SJSA1 (cell line): ENCODE data around the gene KRTAP3-2. TPM values are rescaled to one million over a fixed set of nuclear protein-coding genes. Genes with fewer than 3 reads are reported as not detected.

ENCODE experiments used
- DNase-seq, 2 experiments: peaks; one replicate each; pipeline ENCODE4 v3.0.0-alpha.2; 2015 to 2020; ENCODE audit warnings: low spot score in 2 of 2, low read depth in 1 of 2
- H3K27ac ChIP-seq: fragments of 250-450 bp; sonication (Bioruptor Pico); 2 replicates; pipeline ENCODE4 v1.5.1; 2020; ENCODE audit warnings: mild to moderate bottlenecking, moderate library complexity
- H3K27me3 ChIP-seq: fragments of 250-450 bp; sonication (Bioruptor Pico); replicated peaks from 2 replicates; pipeline ENCODE4 v1.5.1; 2020; ENCODE audit warnings: mild to moderate bottlenecking, moderate library complexity
- H3K36me3 ChIP-seq: fragments of 250-450 bp; sonication (Bioruptor Pico); 2 replicates; pipeline ENCODE4 v1.5.1; 2020; ENCODE audit warnings: mild to moderate bottlenecking
- H3K4me1 ChIP-seq: fragments of 250-450 bp; sonication (Bioruptor Pico); replicated peaks from 2 replicates; pipeline ENCODE4 v1.6.1; 2021; ENCODE audit warnings: mild to moderate bottlenecking
- H3K4me3 ChIP-seq: fragments of 250-450 bp; sonication (Bioruptor Pico); 2 replicates; pipeline ENCODE4 v1.5.1; 2020; ENCODE audit warnings: mild to moderate bottlenecking
- H3K9me3 ChIP-seq: fragments of 250-450 bp; sonication (Bioruptor Pico); replicated peaks from 2 replicates; pipeline ENCODE4 v1.5.1; 2020; ENCODE audit warnings: mild to moderate bottlenecking
- total RNA-seq: library from RNA; depleted of rRNA; stranded (reverse); fragments of >200 nt; shearing (Covaris generic); gene quantifications from 2 replicates; pipeline ENCODE4 v1.2.3, GENCODE V29; 2014

KRTAP3-2 gene
- total RNA-seq, 1 experiment from 2014 or later, result not detected

- Histone ChIP-seq H3K4me1 (peaks cover 10% of the 10 kb centered on the region), H3K9me3 (no peaks in the 10 kb centered on the region), H3K4me3 (no peak overlapping the region), H3K36me3 (no peaks in the 10 kb centered on the region), H3K27ac (no peak overlapping the region), H3K27me3 (no peaks in the 10 kb centered on the region)
- DNase-seq, result no peak
Observed at GRCh38 chr17:41001795-41002194, 2.1 kb upstream of the KRTAP3-2 start.

- H3K4me1 ChIP-seq, result peaks cover 7% of the 10 kb centered on the region; the same call in 1 of the 2 replicates
- DNase-seq, result no peak
- no peak overlapping the region for H3K27ac ChIP-seq
- no peaks in the 10 kb centered on the region for H3K27me3 ChIP-seq
- no peaks in the 10 kb centered on the region for H3K36me3 ChIP-seq
- no peak overlapping the region for H3K4me3 ChIP-seq
- 0 out of 2 replicates have a peak, but pooled peaks cover 2% of the 10 kb centered on the region for H3K9me3 ChIP-seq
Observed at GRCh38 chr17:40997361-40997760, 2.3 kb downstream of the KRTAP3-2 start.

- H3K27me3 ChIP-seq, result no peaks in the 10 kb centered on the region
- DNase-seq, result no peak
- peaks cover 7% of the 10 kb centered on the region; the same call in 1 of the 2 replicates for H3K4me1 ChIP-seq
- no peak overlapping the region for H3K27ac ChIP-seq
- H3K9me3 ChIP-seq, result 0 out of 2 replicates have a peak, but pooled peaks cover 4% of the 10 kb centered on the region
- H3K36me3 ChIP-seq, result no peaks in the 10 kb centered on the region
- no peak overlapping the region for H3K4me3 ChIP-seq
Observed at GRCh38 chr17:40996829-40997228, 2.9 kb downstream of the KRTAP3-2 start.

- Histone ChIP-seq H3K27me3 (no peaks in the 10 kb centered on the region), H3K4me3 (no peak overlapping the region), H3K27ac (no peak overlapping the region), H3K4me1 (peaks cover 7% of the 10 kb centered on the region; the same call in 1 of the 2 replicates), H3K36me3 (no peaks in the 10 kb centered on the region), H3K9me3 (0 out of 2 replicates have a peak, but pooled peaks cover 4% of the 10 kb centered on the region)
- DNase-seq, result no peak
Observed at GRCh38 chr17:40995116-40995515, 4.6 kb downstream of the KRTAP3-2 start.

GRCh38 chr17:40993839-40994238 lies 5.9 kb downstream of the KRTAP3-2 start, which contains the start of gene KRTAP3-3:
Gene KRTAP3-3, minus strand, starts transcription at chr17:40994164. Its CDS starts 67 bp downstream, at chr17:40994097.
- no peak within 1 kb of the TSS for H3K27ac ChIP-seq
- DNase-seq, result no peak

GRCh38 chr17:40993084-40993483 lies 6.6 kb downstream of the KRTAP3-2 start:
- H3K4me3 ChIP-seq, result no peak overlapping the region
- no peak for DNase-seq
- no peaks in the 10 kb centered on the region for H3K27me3 ChIP-seq
- peaks cover 7% of the 10 kb centered on the region; the same call in 1 of the 2 replicates for H3K4me1 ChIP-seq
- H3K27ac ChIP-seq, result no peak overlapping the region
- H3K36me3 ChIP-seq, result no peaks in the 10 kb centered on the region
- H3K9me3 ChIP-seq, result 0 out of 2 replicates have a peak, but pooled peaks cover 4% of the 10 kb centered on the region

More at GRCh38 chr17:40993839-40994238, 5.9 kb downstream of the KRTAP3-2 start, which contains the start of gene KRTAP3-3:
- H3K27me3 ChIP-seq, result no peaks in the 10 kb centered on the region
- H3K9me3 ChIP-seq, result 0 out of 2 replicates have a peak, but pooled peaks cover 4% of the 10 kb centered on the region
- H3K4me3 ChIP-seq, result no peak within 1 kb of the TSS
- H3K4me1 ChIP-seq, result peaks cover 7% of the 10 kb centered on the region; the same call in 1 of the 2 replicates
- H3K36me3 ChIP-seq, result no peaks in the 10 kb centered on the region

GRCh38 chr17:40992666-40993065 lies 7.0 kb downstream of the KRTAP3-2 start:
- peaks cover 7% of the 10 kb centered on the region; the same call in 1 of the 2 replicates for H3K4me1 ChIP-seq
- H3K27me3 ChIP-seq, result no peaks in the 10 kb centered on the region
- H3K4me3 ChIP-seq, result no peak overlapping the region
- 0 out of 2 replicates have a peak, but pooled peaks cover 4% of the 10 kb centered on the region for H3K9me3 ChIP-seq
- no peaks in the 10 kb centered on the region for H3K36me3 ChIP-seq
- DNase-seq, result no peak
- H3K27ac ChIP-seq, result no peak overlapping the region

GRCh38 chr17:40986920-40987319 lies 12.8 kb downstream of the KRTAP3-2 start:
- H3K36me3 ChIP-seq, result no peaks in the 10 kb centered on the region
- H3K27ac ChIP-seq, result no peak overlapping the region
- no peaks in the 10 kb centered on the region for H3K4me1 ChIP-seq
- H3K4me3 ChIP-seq, result no peak overlapping the region
- H3K27me3 ChIP-seq, result no peaks in the 10 kb centered on the region
- no peaks in the 10 kb centered on the region for H3K9me3 ChIP-seq
- DNase-seq, result no peak

- no peaks in the 10 kb centered on the region for H3K27me3 ChIP-seq
- no peaks in the 10 kb centered on the region for H3K9me3 ChIP-seq
- no peak for DNase-seq
- no peak within 1 kb of the TSS for H3K4me3 ChIP-seq
- H3K36me3 ChIP-seq, result no peaks in the 10 kb centered on the region
- H3K27ac ChIP-seq, result no peak within 1 kb of the TSS
- no peaks in the 10 kb centered on the region for H3K4me1 ChIP-seq
Observed at GRCh38 chr17:40984226-40984625, 15.5 kb downstream of the KRTAP3-2 start, which contains the start of gene KRT40. Gene KRT40, minus strand, starts transcription at chr17:40984326. Its CDS starts 53 bp downstream, at chr17:40984273.

GRCh38 chr17:40981115-40981514 lies 18.6 kb downstream of the KRTAP3-2 start:
- Histone ChIP-seq H3K36me3 (no peaks in the 10 kb centered on the region), H3K9me3 (no peaks in the 10 kb centered on the region), H3K4me1 (no peaks in the 10 kb centered on the region), H3K27ac (no peak overlapping the region), H3K27me3 (no peaks in the 10 kb centered on the region), H3K4me3 (no peak overlapping the region)
- DNase-seq, result no peak

- Histone ChIP-seq H3K27me3 (no peaks in the 10 kb centered on the region), H3K4me3 (no peak overlapping the region), H3K36me3 (no peaks in the 10 kb centered on the region), H3K9me3 (no peaks in the 10 kb centered on the region), H3K27ac (no peak overlapping the region), H3K4me1 (no peaks in the 10 kb centered on the region)
- DNase-seq, result no peak
Observed at GRCh38 chr17:40980596-40980995, 19.1 kb downstream of the KRTAP3-2 start.

GRCh38 chr17:40980117-40980516 lies 19.6 kb downstream of the KRTAP3-2 start:
- Histone ChIP-seq H3K27me3 (no peaks in the 10 kb centered on the region), H3K4me3 (no peak overlapping the region), H3K27ac (no peak overlapping the region), H3K4me1 (no peaks in the 10 kb centered on the region), H3K36me3 (no peaks in the 10 kb centered on the region), H3K9me3 (no peaks in the 10 kb centered on the region)
- no peak for DNase-seq

- Histone ChIP-seq H3K4me3 (no peak overlapping the region), H3K9me3 (no peaks in the 10 kb centered on the region), H3K27me3 (no peaks in the 10 kb centered on the region), H3K36me3 (no peaks in the 10 kb centered on the region), H3K27ac (no peak overlapping the region), H3K4me1 (no peaks in the 10 kb centered on the region)
- no peak for DNase-seq
Observed at GRCh38 chr17:40978575-40979151, 21.0 kb downstream of the KRTAP3-2 start.

GRCh38 chr17:40975516-40975915 lies 24.2 kb downstream of the KRTAP3-2 start:
- DNase-seq, result no peak
- Histone ChIP-seq H3K27ac (no peak overlapping the region), H3K4me1 (no peaks in the 10 kb centered on the region), H3K27me3 (no peaks in the 10 kb centered on the region), H3K4me3 (no peak overlapping the region), H3K36me3 (no peaks in the 10 kb centered on the region), H3K9me3 (no peaks in the 10 kb centered on the region)
